Epithelial cell of proximal tubule (primary cell): ENCODE results near the gene GZMB. TPM values are rescaled to one million over a fixed set of nuclear protein-coding genes. Genes with fewer than 3 reads are reported as not detected.
A peak's percentile ranks its signal among the peaks of the same experiment; 100 is the strongest.
"Not testable (repeated sequence)": the region's sequence is repeated elsewhere in the genome, so short reads cannot be mapped to it uniquely, and the experiment has no call there.

Experiments
- DNase-seq: peaks from one replicate; pipeline ENCODE4 v3.0.0-alpha.2; 2011; ENCODE audit warnings: low read depth
- H3K4me3 ChIP-seq: 2 replicates; pipeline ENCODE4 v1.5.1; 2011; ENCODE audit warnings: low read depth, mild to moderate bottlenecking, low read length
- total RNA-seq: library from RNA; depleted of rRNA; stranded (reverse); fragments of >200 nt; gene quantifications from 2 replicates; pipeline ENCODE4 v1.2.3, GENCODE V29; 2015
- TF ChIP-seq, protein P1 (sequence below): conservative IDR thresholded peaks from 2 replicates; pipeline ENCODE4 v1.5.1; 2012; ENCODE audit warnings: low read depth, mild to moderate bottlenecking, low read length

Gene GZMB
- total RNA-seq, 1 donor from 2014 or later, result not detected

DNA sequence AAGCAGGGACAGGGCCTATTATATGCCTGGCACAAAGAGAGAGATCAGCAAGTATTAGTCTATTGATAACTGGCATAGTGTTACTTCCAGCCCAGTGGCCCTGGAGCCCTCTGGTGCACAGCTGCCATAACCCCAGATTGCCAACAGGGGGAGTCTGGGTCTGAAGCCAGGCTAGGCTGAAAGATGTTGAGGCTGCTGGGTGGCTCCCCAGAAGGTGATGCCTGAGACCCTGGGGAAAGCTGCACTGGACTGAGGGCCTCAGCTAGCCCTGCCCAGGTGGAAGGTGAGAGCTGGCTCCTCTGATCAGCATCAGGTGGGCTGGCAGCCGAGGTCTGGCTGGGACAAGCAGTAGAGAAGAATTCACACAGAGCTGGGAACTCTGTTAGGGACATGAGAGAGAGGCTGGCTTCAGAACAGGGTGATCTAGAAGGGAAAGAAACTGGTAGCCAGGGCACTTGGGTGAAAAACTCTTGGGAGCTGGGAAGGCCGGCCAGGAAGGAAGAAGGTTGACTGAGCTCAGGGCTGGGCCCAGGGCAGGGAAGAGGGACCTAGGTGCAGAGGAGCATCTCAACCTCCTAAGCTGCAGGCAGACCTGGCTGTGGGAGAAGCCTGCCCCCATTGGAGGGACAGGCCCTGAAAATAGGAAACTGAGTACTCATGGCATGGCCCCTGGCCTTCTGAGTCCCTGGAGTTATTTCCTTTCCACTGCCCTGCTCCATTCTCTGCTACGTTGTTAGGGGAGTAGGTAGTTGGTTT is 28.4 kb downstream of the GZMB start:
- DNase-seq, result no peak
- TF ChIP-seq, protein P1, sequence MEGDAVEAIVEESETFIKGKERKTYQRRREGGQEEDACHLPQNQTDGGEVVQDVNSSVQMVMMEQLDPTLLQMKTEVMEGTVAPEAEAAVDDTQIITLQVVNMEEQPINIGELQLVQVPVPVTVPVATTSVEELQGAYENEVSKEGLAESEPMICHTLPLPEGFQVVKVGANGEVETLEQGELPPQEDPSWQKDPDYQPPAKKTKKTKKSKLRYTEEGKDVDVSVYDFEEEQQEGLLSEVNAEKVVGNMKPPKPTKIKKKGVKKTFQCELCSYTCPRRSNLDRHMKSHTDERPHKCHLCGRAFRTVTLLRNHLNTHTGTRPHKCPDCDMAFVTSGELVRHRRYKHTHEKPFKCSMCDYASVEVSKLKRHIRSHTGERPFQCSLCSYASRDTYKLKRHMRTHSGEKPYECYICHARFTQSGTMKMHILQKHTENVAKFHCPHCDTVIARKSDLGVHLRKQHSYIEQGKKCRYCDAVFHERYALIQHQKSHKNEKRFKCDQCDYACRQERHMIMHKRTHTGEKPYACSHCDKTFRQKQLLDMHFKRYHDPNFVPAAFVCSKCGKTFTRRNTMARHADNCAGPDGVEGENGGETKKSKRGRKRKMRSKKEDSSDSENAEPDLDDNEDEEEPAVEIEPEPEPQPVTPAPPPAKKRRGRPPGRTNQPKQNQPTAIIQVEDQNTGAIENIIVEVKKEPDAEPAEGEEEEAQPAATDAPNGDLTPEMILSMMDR, result peak; percentile 52
- H3K4me3 ChIP-seq, result no peak overlapping the region

DNA sequence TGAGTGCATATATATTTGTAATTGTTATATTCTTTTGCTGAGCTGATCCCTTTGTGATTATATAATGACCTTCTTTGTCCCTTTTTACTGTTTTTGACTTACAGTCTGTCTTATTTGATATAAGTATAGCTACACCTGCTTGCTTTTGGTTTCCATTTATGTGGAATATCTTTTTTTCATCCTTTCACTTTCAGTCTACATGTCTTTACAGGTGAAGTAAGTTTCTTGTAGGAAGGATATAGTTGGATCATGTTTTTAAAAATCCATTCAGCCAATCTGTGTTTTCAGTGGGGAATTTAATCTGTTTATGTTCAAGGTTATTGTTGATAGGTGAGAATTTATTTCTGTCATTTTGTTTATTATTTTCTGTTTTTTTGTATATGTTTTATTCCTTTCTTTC is 36.6 kb downstream of the GZMB start:
- TF ChIP-seq, protein P1, result no peak
- no peak for DNase-seq
- no peak overlapping the region for H3K4me3 ChIP-seq

DNA sequence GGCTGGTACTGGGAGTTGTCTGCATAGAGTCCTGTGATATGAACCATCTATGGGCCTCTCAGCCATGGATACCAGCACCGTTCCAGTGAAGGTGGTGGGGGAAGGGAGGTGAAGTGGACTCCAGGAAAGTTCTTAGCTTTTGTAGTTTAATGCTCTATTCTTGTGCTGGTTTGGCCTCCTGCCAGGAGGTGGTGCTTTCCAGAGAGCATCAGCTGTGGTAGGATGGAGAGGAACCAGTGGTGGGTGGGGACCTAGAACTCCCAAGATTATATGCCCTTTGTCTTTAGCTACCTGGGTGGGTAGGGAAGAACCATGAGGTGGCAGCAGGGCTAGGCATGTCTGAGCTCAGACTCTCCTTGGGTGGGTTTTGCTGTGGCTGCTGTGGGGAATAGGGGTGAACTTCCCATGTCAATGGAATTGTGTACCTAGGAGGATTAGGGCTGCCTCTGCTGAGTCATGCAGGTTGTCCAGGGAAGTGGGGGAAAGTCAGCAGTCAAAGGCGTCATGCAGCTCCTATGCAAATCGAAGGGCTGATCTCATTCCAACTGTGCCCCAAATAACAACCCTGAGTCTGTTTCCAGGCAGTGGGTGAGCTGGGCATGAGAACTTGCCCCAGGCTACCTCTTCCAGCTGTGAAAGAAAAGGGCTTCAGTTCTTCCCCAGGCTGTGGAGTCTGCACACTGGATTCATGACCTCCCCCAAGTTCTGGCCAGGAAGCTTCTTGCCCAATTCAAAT is 38.7 kb downstream of the GZMB start:
- no peak overlapping the region for H3K4me3 ChIP-seq
- DNase-seq, result no peak
- TF ChIP-seq, protein P1, result no peak

DNA sequence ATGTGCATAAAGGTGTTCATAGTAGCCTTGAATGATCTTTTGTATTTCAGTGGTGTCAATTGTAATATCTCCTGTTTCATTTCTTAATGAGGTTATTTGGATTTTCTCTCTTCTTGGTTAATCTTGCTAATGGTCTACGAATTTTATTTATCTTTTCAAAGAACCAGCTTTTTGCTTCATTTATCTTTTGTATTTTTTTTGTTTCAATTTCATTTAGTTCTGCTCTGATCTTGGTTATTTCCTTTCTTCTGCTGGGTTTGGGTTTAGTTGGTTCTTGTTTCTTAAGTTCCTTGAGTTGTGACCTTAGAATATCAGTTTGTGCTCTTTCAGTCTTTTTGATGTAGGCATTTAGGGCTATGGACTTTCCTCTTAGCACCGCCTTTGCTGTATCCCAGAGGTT is 43.0 kb downstream of the GZMB start:
- not testable (repeated sequence) for DNase-seq, H3K4me3 ChIP-seq

DNA sequence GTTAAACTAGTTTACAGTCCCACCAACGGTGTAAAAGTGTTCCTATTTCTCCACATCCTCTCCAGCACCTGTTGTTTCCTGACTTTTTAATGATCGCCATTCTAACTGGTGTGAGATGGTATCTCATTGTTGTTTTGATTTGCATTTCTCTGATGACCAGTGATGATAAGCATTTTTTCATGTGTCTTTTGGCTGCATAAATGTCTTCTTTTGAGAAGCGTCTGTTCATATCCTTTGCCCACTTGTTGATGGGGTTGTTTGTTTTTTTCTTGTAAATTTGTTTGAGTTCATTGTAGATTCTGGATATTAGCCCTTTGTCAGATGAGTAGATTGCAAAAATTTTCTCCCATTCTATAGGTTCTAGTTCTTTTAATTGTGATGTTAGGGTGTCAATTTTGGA is 49.6 kb downstream of the GZMB start:
- not testable (repeated sequence) for H3K4me3 ChIP-seq, DNase-seq

Other genes with a start within 250 kb of the GZMB start
- gene NYNRIN, start 235.2 kb downstream of the GZMB start, total RNA-seq, result 3.4 and 6.2 TPM in 2 replicates
- gene CBLN3, start 204.5 kb downstream of the GZMB start, total RNA-seq, result 0.43 and 1.3 TPM in 2 replicates
- 38.3 and 41.6 TPM in 2 replicates for gene KHNYN, start 204.2 kb downstream of the GZMB start, total RNA-seq
- gene SDR39U1, start 191.4 kb downstream of the GZMB start, total RNA-seq, result 27.4 and 36.9 TPM in 2 replicates
- not detected in 2 replicates for gene CMA1, start 125.9 kb downstream of the GZMB start, total RNA-seq
- gene CTSG, start 57.9 kb downstream of the GZMB start, total RNA-seq, result not detected in 2 replicates
- not detected in 2 replicates for gene GZMH, start 24.5 kb downstream of the GZMB start, total RNA-seq